CD4-positive, alpha-beta T cell treated with Interleukin-4 for 1 hour (primary cell): Measurements from ENCODE around the gene GRIK5.
"Not testable (repeated sequence)": the region's sequence is repeated elsewhere in the genome, so short reads cannot be mapped to it uniquely, and the experiment has no call there.

Source experiments
- DNase-seq, 2 donors: peaks; one replicate each; pipeline ENCODE4 v3.0.0-alpha.2; 2020 to 2022

Gene GRIK5

GRCh38 chr19:42045575-42045974 is 24.4 kb downstream of the GRIK5 start:
- DNase-seq, result no peak

GRCh38 chr19:42042455-42043170 is 27.4 kb downstream of the GRIK5 start:
- DNase-seq, result no peak

GRCh38 chr19:42040491-42040890 is 29.5 kb downstream of the GRIK5 start:
- not testable (repeated sequence) for DNase-seq

- DNase-seq, result no peak
Measured at GRCh38 chr19:42040031-42040430, 30.0 kb downstream of the GRIK5 start.

- DNase-seq, result no peak
Measured at GRCh38 chr19:42038666-42039065, 31.3 kb downstream of the GRIK5 start.

- no peak for DNase-seq
Measured at GRCh38 chr19:42037649-42038048, 32.4 kb downstream of the GRIK5 start.

- DNase-seq, result peak; percentile 63 to 70
Measured at GRCh38 chr19:42034640-42035391, 35.2 kb downstream of the GRIK5 start.

GRCh38 chr19:42033413-42033812 is 36.6 kb downstream of the GRIK5 start:
- DNase-seq, result no peak

- no peak for DNase-seq
Measured at GRCh38 chr19:42032431-42032830, 37.6 kb downstream of the GRIK5 start.

- DNase-seq, result no peak
Measured at GRCh38 chr19:42030645-42031440, 39.2 kb downstream of the GRIK5 start.

- DNase-seq, result no peak
Measured at GRCh38 chr19:42028304-42029216, 41.4 kb downstream of the GRIK5 start.

GRCh38 chr19:42024622-42025111 is 45.3 kb downstream of the GRIK5 start:
- no peak for DNase-seq

GRCh38 chr19:42023943-42024260 is 46.1 kb downstream of the GRIK5 start:
- DNase-seq, result no peak

GRCh38 chr19:42023121-42023942 is 46.7 kb downstream of the GRIK5 start:
- no peak for DNase-seq

- DNase-seq, result no peak
Measured at GRCh38 chr19:42022616-42023015, 47.4 kb downstream of the GRIK5 start.

- no peak for DNase-seq
Measured at GRCh38 chr19:42021185-42021584, 48.8 kb downstream of the GRIK5 start.

GRCh38 chr19:42018503-42019193 is 51.4 kb downstream of the GRIK5 start:
- DNase-seq, result no peak

GRCh38 chr19:42017040-42017439 is 53.0 kb downstream of the GRIK5 start:
- DNase-seq, result no peak

- DNase-seq, result not testable (repeated sequence)
Measured at GRCh38 chr19:42012747-42013146, 57.3 kb downstream of the GRIK5 start.

- no peak for DNase-seq
Measured at GRCh38 chr19:42010245-42011126, 59.5 kb downstream of the GRIK5 start.
